ENCODE results near the gene C17orf113.

- TF ChIP-seq POLR2A (IDR thresholded peaks at IDR 0.05) (no peak), CTCF (IDR thresholded peaks at IDR 0.05 in 8 of 11, conservative IDR thresholded peaks at IDR 0.05 in 3 of 11) (no peak), POLR2AphosphoS5 (IDR thresholded peaks at IDR 0.05) (no peak)
These were observed 36.8 kb upstream of the C17orf113 start for GRCh38 chr17:42087042-42087701.

All from spleen (tissue), 7 donors.